Neural crest cell (in vitro differentiated cells): ENCODE measurements around the gene DAZAP1. TPM values are rescaled to one million over a fixed set of nuclear protein-coding genes. Genes with fewer than 3 reads are reported as not detected.

Experiments
- DNase-seq: peaks from one replicate; pipeline ENCODE4 v3.0.0; 2021; ENCODE audit warnings: low read depth, mixed read lengths, low spot score
- H3K27ac Mint-ChIP-seq: one replicate; pipeline ENCODE4 v1.8.0; 2021; ENCODE audit warnings: mild to moderate bottlenecking, mixed read lengths; ENCODE audit not compliant: unreplicated experiment
- H3K27me3 Mint-ChIP-seq: 2 replicates; pipeline ENCODE4 v1.8.0; 2021; ENCODE audit warnings: low read depth, mild to moderate bottlenecking, mixed read lengths
- H3K36me3 Mint-ChIP-seq: 2 replicates; pipeline ENCODE4 v1.8.0; 2021; ENCODE audit warnings: low read depth, mild to moderate bottlenecking, mixed read lengths
- H3K4me1 Mint-ChIP-seq: 2 replicates; pipeline ENCODE4 v1.8.0; 2021; ENCODE audit warnings: mixed read lengths
- H3K4me3 Mint-ChIP-seq: one replicate; pipeline ENCODE4 v1.8.0; 2021; ENCODE audit warnings: mild to moderate bottlenecking, mixed read lengths
- H3K9me3 Mint-ChIP-seq: 2 replicates; pipeline ENCODE4 v1.8.0; 2021; ENCODE audit warnings: mixed read lengths
- CTCF ChIP-seq: fragments of 200-600 bp; sonication (generic); conservative IDR thresholded peaks from 2 replicates; pipeline ENCODE4 v1.5.0; 2021; ENCODE audit warnings: antibody characterized with exemption, mild to moderate bottlenecking
- total RNA-seq: library from RNA; stranded (reverse); gene quantifications from 2 replicates; pipeline ENCODE4 v1.2.1, GENCODE V29; 2021

Gene DAZAP1
- total RNA-seq, 1 donor from 2014 or later = 146 TPM

DNA sequence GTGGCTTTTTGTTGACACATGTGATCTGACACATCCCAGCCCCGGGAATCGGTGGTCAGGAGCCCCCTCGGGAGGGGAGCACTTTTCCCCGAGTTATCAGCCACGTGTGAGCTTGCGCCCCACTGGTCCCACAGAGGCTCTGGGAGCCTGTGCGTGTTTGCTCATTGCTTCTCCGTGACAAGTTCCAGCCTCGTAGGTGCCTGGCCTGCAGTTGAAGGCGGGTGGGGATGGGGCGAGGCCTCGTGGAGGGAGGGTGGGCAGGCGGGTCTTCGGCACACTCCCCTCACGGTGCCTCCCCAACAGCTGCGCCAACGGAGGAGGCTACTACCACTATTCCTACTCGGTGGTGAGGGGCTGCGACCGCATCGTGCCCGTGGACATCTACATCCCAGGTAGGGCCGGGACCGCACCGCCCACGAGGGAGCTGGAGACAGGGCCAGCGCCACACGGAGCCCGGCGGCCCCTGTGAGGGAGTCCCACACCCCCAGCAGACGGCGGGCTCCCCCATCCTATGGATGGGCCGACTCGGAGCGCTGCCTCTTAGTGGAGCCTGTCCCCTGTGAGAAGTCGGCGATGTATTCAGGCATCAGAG is 14.4 kb upstream of the DAZAP1 start:
- Mint-ChIP-seq H3K4me3 (no peak overlapping the region), H3K27ac (no peak overlapping the region), H3K4me1 (no peaks in the 10 kb centered on the region), H3K36me3 (peaks cover 6% of the 10 kb centered on the region), H3K9me3 (no peaks in the 10 kb centered on the region), H3K27me3 (no peaks in the 10 kb centered on the region)
- TF ChIP-seq CTCF = no peak
- no peak for DNase-seq

GRCh38 chr19:1393841-1394240 is 13.5 kb upstream of the DAZAP1 start:
- DNase-seq = no peak
- no peak overlapping the region for H3K27ac Mint-ChIP-seq
- H3K27me3 Mint-ChIP-seq = no peaks in the 10 kb centered on the region
- peaks cover 5% of the 10 kb centered on the region for H3K36me3 Mint-ChIP-seq
- H3K4me3 Mint-ChIP-seq = peak overlapping the region; percentile 34
- H3K4me1 Mint-ChIP-seq = no peaks in the 10 kb centered on the region
- no peak for TF ChIP-seq CTCF
- H3K9me3 Mint-ChIP-seq = no peaks in the 10 kb centered on the region

- Mint-ChIP-seq H3K9me3 (no peaks in the 10 kb centered on the region), H3K36me3 (no peaks in the 10 kb centered on the region), H3K4me1 (no peaks in the 10 kb centered on the region), H3K4me3 (no peak overlapping the region), H3K27ac (no peak overlapping the region), H3K27me3 (no peaks in the 10 kb centered on the region)
- DNase-seq = no peak
- TF ChIP-seq CTCF = no peak
Observed at GRCh38 chr19:1394252-1395193, 12.9 kb upstream of the DAZAP1 start.

- no peaks in the 10 kb centered on the region for H3K27me3 Mint-ChIP-seq
- H3K4me3 Mint-ChIP-seq = no peak overlapping the region
- H3K4me1 Mint-ChIP-seq = no peaks in the 10 kb centered on the region
- DNase-seq = no peak
- no peaks in the 10 kb centered on the region for H3K36me3 Mint-ChIP-seq
- no peaks in the 10 kb centered on the region for H3K9me3 Mint-ChIP-seq
- TF ChIP-seq CTCF = no peak
- H3K27ac Mint-ChIP-seq = no peak overlapping the region
Observed at GRCh38 chr19:1395194-1396018, 12.0 kb upstream of the DAZAP1 start.

DNA sequence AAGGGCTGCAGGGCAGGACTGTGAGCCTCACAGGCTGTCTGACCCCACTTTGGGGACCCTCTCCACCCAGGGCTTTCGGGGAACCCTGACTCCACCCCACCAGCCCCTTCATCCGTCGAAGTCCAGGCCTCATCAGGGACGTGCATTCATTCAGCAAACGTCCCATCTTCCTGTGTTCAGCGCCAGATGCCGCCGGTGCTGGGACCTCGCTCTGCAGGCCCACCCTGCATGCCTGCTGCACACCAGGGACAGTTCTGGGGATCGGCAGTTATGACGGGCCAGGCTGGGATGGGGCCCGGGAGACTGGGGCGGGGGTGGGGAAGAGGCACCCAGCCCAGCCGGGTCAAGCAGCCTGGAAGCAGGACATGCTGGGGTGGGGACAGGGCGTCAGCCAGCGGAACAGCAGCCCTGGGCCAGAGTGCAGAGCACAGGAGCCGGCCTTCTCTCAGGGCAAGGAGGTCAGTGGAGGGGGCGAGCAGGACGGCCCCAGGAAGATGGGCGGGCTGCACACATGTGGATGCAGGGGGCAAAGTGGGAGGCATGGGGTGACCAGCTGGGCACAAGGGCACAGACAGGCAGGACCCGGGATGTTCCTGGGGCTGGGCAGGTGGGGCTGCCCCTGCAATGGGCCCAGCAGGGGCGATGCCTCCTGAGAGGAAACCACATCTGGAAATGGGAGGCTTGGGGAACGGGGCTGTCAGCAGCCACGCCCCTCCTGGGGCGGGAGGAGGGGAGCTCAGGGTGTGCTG is 11.2 kb upstream of the DAZAP1 start:
- no peak for TF ChIP-seq CTCF
- Mint-ChIP-seq H3K4me1 (no peaks in the 10 kb centered on the region), H3K36me3 (no peaks in the 10 kb centered on the region), H3K4me3 (no peak overlapping the region), H3K9me3 (no peaks in the 10 kb centered on the region), H3K27ac (no peak overlapping the region), H3K27me3 (no peaks in the 10 kb centered on the region)
- DNase-seq = no peak
